AG04450 (cell line): ENCODE measurements around the gene TPST1. TPM values are rescaled to one million over a fixed set of nuclear protein-coding genes. Genes with fewer than 3 reads are reported as not detected.
A peak's percentile ranks its signal among the peaks of the same experiment; 100 is the strongest.

Experiments used
- CTCF ChIA-PET: fragments of 300-600, 350-600 bp; formaldehyde crosslinking; extraction: SDS; loops from one replicate; lab custom pipeline; 2022; ENCODE audit warnings: antibody characterized with exemption, inconsistent platforms; lab: Charles Lee
- POLR2A ChIA-PET: fragments of 350-600 bp; formaldehyde crosslinking; extraction: SDS; loops from one replicate; lab custom pipeline; 2021; ENCODE audit warnings: antibody characterized with exemption, inconsistent platforms; lab: Yijun Ruan, JAX
- DNase-seq: peaks from one replicate; pipeline ENCODE4 v3.0.0-alpha.2; 2011; ENCODE audit warnings: low read depth, low spot score
- H3K27ac ChIP-seq: one replicate; pipeline ENCODE4 v1.5.1; 2012; ENCODE audit warnings: low read depth, low read length, control low read depth
- H3K27me3 ChIP-seq: one replicate; pipeline ENCODE4 v1.6.0; 2012; ENCODE audit warnings: low read length; ENCODE audit not compliant: control insufficient read depth, insufficient read depth
- H3K4me3 ChIP-seq: 2 replicates; pipeline ENCODE4 v1.5.1; 2011; ENCODE audit warnings: mild to moderate bottlenecking, low read depth, low read length, control low read depth
- H3K9me3 ChIP-seq: 2 replicates; pipeline ENCODE4 v1.5.1; 2012; ENCODE audit warnings: low read length; ENCODE audit not compliant: control insufficient read depth, insufficient read depth
- polyA plus RNA-seq: library from polyadenylated mRNA; depleted of rRNA; stranded (reverse); fragments of >200 nt; gene quantifications from 2 replicates; pipeline ENCODE4 v1.2.3, GENCODE V29; 2011
- TF ChIP-seq, protein P1 (sequence below): IDR thresholded peaks from 2 replicates; pipeline ENCODE4 v1.5.1; 2011; ENCODE audit warnings: low read depth, low read length, control low read depth, inconsistent platforms

The TPST1 gene
- polyA plus RNA-seq, 1 experiment: 129 TPM

DNA sequence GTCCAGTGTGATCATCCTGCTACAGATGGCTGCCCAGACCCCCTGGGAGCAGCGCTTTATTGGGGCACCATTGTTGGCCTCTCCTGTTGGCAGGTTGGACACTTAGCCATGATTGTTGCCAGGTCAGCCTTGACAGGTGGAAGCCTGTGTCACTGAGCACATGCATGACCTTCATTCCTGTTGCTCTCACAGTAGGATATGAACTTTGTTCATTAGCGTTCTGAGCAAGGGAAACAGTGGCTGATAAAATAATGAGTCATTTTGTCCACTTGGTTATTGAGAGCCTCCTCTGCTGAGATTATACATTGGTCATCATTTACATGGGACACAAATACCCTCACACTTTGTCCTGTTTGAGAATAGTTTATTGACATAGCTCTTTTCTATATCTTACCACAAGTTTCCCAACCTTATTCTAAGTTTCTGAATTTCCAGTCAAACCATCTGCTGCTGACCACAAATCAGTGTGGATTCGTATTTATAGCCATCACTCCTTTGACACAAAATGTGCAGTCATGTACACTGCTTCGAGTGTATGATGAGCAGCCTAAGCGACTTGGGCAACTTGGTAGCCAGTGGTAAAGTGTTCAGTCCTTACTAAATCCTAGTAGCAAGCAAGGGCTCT, 102.6 kb downstream of the TPST1 start:
- no peak overlapping the region for H3K4me3 ChIP-seq

DNA sequence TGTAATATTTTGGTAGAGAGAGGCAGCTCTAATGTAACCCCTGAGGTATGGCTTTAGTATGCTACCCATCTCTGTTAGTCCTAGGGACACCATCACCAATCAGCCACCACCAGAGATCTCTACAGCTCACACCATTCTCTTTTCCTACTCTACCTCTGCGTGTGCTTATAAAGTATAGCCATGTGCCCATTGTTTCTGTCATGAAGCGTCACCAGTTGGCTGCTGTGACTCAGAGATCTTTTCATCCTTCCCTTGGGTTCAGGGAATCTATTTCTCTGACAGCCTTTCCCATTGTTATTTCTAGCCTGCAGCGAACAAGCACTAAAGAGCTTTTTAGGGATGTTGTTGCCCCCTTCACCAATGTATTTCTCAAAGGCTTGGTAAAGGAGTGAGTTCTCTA, 103.3 kb downstream of the TPST1 start:
- no peak for DNase-seq
- TF ChIP-seq, protein P1, sequence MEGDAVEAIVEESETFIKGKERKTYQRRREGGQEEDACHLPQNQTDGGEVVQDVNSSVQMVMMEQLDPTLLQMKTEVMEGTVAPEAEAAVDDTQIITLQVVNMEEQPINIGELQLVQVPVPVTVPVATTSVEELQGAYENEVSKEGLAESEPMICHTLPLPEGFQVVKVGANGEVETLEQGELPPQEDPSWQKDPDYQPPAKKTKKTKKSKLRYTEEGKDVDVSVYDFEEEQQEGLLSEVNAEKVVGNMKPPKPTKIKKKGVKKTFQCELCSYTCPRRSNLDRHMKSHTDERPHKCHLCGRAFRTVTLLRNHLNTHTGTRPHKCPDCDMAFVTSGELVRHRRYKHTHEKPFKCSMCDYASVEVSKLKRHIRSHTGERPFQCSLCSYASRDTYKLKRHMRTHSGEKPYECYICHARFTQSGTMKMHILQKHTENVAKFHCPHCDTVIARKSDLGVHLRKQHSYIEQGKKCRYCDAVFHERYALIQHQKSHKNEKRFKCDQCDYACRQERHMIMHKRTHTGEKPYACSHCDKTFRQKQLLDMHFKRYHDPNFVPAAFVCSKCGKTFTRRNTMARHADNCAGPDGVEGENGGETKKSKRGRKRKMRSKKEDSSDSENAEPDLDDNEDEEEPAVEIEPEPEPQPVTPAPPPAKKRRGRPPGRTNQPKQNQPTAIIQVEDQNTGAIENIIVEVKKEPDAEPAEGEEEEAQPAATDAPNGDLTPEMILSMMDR: no peak
- CTCF ChIA-PET: interaction anchor here (0.6 kb wide), 1 partner anchor 190 kb away, joined by 3 read pairs; no protein-coding TSS in a partner anchor
- H3K9me3 ChIP-seq: no peaks in the 10 kb centered on the region
- POLR2A ChIA-PET: no interaction called here
- no peak overlapping the region for H3K4me3 ChIP-seq
- H3K27me3 ChIP-seq: no peaks in the 10 kb centered on the region
- peak overlapping the region; percentile 11 for H3K27ac ChIP-seq

More for the DNA sequence above, 102.6 kb downstream of the TPST1 start:
- Histone ChIP-seq H3K9me3 (no peaks in the 10 kb centered on the region), H3K27me3 (no peaks in the 10 kb centered on the region), H3K27ac (peak overlapping the region; percentile 63)
- TF ChIP-seq, protein P1: no peak
- POLR2A ChIA-PET: no interaction called here
- DNase-seq: no peak
- CTCF ChIA-PET: no interaction called here

DNA sequence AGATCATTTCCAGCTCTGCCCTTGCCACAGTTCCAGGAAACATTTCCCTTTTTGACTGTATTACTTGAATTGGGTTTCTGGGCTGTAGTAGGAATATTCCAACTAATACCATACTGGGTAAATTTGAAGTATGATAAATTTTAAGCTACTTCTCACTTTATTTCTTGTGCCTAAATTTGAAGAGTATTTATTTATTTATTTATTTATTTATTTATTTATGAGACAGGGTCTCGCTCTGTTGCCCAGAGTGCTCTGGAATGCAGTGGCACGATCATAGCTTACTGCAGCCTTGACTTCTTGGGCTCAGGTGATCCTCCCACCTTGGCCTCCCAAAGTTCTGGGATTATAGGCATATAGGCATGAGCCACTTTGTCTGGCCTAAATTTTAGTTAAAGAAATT, 105.5 kb downstream of the TPST1 start:
- Histone ChIP-seq H3K27me3 (no peaks in the 10 kb centered on the region), H3K9me3 (no peaks in the 10 kb centered on the region), H3K4me3 (no peak overlapping the region), H3K27ac (no peak overlapping the region)
- CTCF ChIA-PET: no interaction called here
- POLR2A ChIA-PET: no interaction called here
- no peak for DNase-seq
- TF ChIP-seq, protein P1: no peak

DNA sequence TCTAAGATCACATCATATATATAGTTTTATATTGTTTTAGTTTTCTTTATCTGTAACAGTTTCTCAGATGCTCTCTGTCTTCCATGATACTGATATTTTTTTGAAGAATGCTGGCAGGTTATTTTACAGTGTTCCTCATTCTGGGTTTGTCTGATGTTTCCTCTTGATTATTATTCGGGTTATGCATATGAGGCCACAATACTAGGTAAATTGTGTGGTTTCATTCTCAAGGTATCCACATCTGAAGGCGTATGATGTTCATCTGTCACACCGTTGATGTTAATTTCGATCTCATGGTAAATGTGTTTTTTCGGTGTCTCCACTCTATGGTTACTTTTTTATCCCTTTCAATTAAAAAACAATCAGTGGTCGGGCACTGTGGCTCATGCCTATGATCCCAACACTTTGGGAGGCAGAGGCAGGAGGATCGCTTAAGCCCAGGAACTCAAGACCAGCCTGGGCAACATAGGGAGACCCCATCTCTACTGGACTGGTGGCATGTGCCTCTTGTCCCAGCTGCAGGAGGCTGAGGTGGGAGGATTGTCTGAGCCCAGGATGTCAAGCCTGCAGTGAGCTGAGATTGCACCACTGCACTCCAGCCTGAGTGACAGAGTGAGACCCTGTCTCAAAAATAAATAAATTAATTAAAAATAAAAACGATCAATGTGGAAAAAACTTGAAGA, 108.9 kb downstream of the TPST1 start:
- ChIA-PET POLR2A (no interaction called here), CTCF (no interaction called here)
- H3K9me3 ChIP-seq: no peaks in the 10 kb centered on the region
- no peak for DNase-seq
- TF ChIP-seq, protein P1: no peak
- H3K27me3 ChIP-seq: no peaks in the 10 kb centered on the region
- no peak overlapping the region for H3K4me3 ChIP-seq
- H3K27ac ChIP-seq: no peak overlapping the region

DNA sequence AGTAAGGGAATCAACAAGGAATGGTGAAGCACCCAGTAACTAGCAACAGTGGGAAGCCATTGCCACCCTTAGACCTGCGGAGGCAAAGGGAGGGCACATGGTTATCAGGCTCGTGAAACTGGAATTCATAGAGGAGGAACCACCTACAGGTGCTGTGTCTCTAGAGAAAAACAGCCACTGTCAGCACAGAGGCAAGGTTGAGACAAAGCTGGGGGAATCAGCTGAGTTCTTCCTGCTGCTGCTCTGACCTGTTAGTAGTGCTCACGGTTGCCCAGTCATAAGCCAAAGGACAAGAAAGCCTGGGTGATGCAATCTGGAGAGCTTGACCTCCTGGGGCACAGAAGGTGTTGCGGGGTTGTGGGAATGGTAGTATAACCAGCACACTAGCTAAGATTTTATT, 110.1 kb downstream of the TPST1 start:
- H3K27ac ChIP-seq: no peak overlapping the region
- H3K9me3 ChIP-seq: no peaks in the 10 kb centered on the region; the same call in 1 of the 2 replicates
- H3K4me3 ChIP-seq: no peak overlapping the region
- H3K27me3 ChIP-seq: no peaks in the 10 kb centered on the region
- TF ChIP-seq, protein P1: no peak
- ChIA-PET POLR2A (no interaction called here), CTCF (no interaction called here)
- DNase-seq: no peak
